Transverse colon (tissue), 4 donors: Measurements from ENCODE around the gene TMEM9. TPM values are rescaled to one million over a fixed set of nuclear protein-coding genes. Genes with fewer than 3 reads are reported as not detected.

Source experiments
- DNase-seq: peaks from one replicate; pipeline ENCODE4 v3.0.0-alpha.2; 2019
- H3K27ac ChIP-seq, 4 donors: fragments of 200-600 bp; sonication (generic); 2 replicates each; pipeline ENCODE4 v1.5.1; 2016 to 2018; ENCODE audit warnings: inconsistent platforms in 4 of 4
- H3K27me3 ChIP-seq: fragments of 200-600 bp; sonication (generic); 2 replicates; pipeline ENCODE4 v1.5.1; 2017; ENCODE audit warnings: inconsistent platforms
- H3K36me3 ChIP-seq, 4 donors: fragments of 200-600 bp; sonication (generic); 2 replicates each; pipeline ENCODE4 v1.5.1; 2017 to 2019; ENCODE audit warnings: inconsistent platforms in 4 of 4
- H3K4me1 ChIP-seq, 4 donors: fragments of 200-600 bp; sonication (generic); 2 replicates each; pipeline ENCODE4 v1.5.1; 2017 to 2020; ENCODE audit warnings: inconsistent platforms in 4 of 4
- H3K4me3 ChIP-seq, 4 donors: fragments of 200-600 bp; sonication (generic); 1 replicate in 1 of 4; 2 replicates in 3 of 4; pipeline versions ENCODE4 v1.5.1 to v1.6.1; 2017 to 2019; ENCODE audit warnings: inconsistent platforms in 4 of 4
- H3K9me3 ChIP-seq, 2 donors: fragments of 200-600 bp; sonication (generic); 2 replicates each; pipeline ENCODE4 v1.5.1; 2017 to 2019; ENCODE audit warnings: inconsistent platforms in 2 of 2
- CTCF ChIP-seq, 5 experiments: fragments of 200-600 bp in 3 of 5; fragments of 450-650 bp in 2 of 5; sonication (generic) in 3 of 5; IDR thresholded peaks; 1 replicate in 2 of 5; 2 replicates in 3 of 5; pipeline ENCODE4 v1.5.1; 2016 to 2017; ENCODE audit warnings: antibody characterized with exemption in 5 of 5, inconsistent platforms in 3 of 5, mild to moderate bottlenecking in 2 of 5, moderate library complexity in 1 of 5
- EP300 ChIP-seq: sonication (generic); formaldehyde crosslinking; IDR thresholded peaks from one replicate; pipeline ENCODE4 v1.6.1; 2017; ENCODE audit warnings: antibody characterized with exemption, low read depth
- POLR2A ChIP-seq: fragments of 450-650 bp; IDR thresholded peaks from one replicate; pipeline ENCODE4 v1.6.1; 2016; ENCODE audit warnings: antibody characterized with exemption, mild to moderate bottlenecking, moderate library complexity
- POLR2AphosphoS5 ChIP-seq, 3 donors: sonication (generic); formaldehyde crosslinking; IDR thresholded peaks; one replicate each; pipeline ENCODE4 v1.6.1; 2016; ENCODE audit warnings: antibody characterized with exemption in 3 of 3
- WGBS, 2 donors: methylation state at CpG; one replicate each; pipeline ENCODE4 v1.1.5; 2018; ENCODE audit warnings: low coverage in 1 of 2; 5-methylcytosine and 5-hydroxymethylcytosine counted together
- in situ Hi-C, 4 donors: fragments of 200-750 bp; cut with MboI; loops; one replicate each; pipeline versions ENCODE4 v1.15.0 to v1.15.1; 2017; ENCODE audit warnings: low sequenced_read_pairs in 3 of 4, low pct_ligation_motif_present in 1 of 4, low pct_unique_long_range_greater_than_20kb in 1 of 4
- intact Hi-C: fragments of 100-400 bp; cut with DNase I; formaldehyde crosslinking; loops from one replicate; pipeline ENCODE4 v1.15.1; 2023; ENCODE audit warnings: low total_unique reads
- total RNA-seq, 4 donors: library from RNA; depleted of rRNA; stranded (reverse); fragments of >200 nt; gene quantifications; one replicate each; pipeline ENCODE4 v1.1.0, GENCODE V29; 2016

Gene TMEM9
- total RNA-seq, 4 donors from 2014 or later = 6.7 to 35.4 (median 29.4) TPM

- WGBS, 2 donors = 96 to 98% methylated on average over 3 to 13 of the region's 13 CpGs
- Histone ChIP-seq H3K9me3 (no peaks in the 10 kb centered on the region), H3K4me3 (no peak overlapping the region), H3K36me3 (no peaks in the 10 kb centered on the region), H3K27ac (no peak overlapping the region), H3K27me3 (no peaks in the 10 kb centered on the region), H3K4me1 (peaks cover 0 to 2% (median 0%) of the 10 kb centered on the region in 4 donors)
- intact Hi-C loops (no loop called here), in situ Hi-C loops (no loop called here)
- no peak for TF ChIP-seq CTCF (IDR thresholded peaks at IDR 0.05)
- no peak for TF ChIP-seq POLR2A
- TF ChIP-seq POLR2AphosphoS5 (IDR thresholded peaks at IDR 0.05) = no peak
- TF ChIP-seq EP300 = no peak
- DNase-seq = no peak
Measured at GRCh38 chr1:201128962-201129361, 25.3 kb downstream of the TMEM9 start.

DNA sequence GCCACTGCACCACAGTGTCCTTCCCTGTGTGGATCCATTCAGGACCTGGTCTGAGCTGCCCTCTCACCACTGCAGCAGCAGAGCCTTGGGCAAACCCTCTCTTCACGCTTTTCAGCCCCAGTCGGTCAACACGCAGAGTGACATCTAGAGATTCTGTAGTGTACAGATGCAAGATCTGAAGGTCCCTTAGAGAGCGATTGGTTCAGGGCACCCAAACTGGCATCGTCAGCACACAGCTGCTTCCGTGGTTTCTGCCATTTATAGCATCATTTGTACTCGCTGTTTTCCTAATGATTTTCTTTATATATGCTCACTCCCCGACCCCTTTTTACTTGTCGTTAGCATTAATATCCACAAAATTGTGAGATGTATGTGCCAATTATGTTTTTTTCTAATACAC, 25.8 kb downstream of the TMEM9 start:
- H3K36me3 ChIP-seq = no peaks in the 10 kb centered on the region
- no peak for DNase-seq
- peaks cover 0 to 2% (median 0%) of the 10 kb centered on the region in 4 donors for H3K4me1 ChIP-seq
- H3K9me3 ChIP-seq = no peaks in the 10 kb centered on the region
- H3K27me3 ChIP-seq = no peaks in the 10 kb centered on the region
- H3K4me3 ChIP-seq = no peak overlapping the region
- no peak overlapping the region for H3K27ac ChIP-seq
- TF ChIP-seq POLR2AphosphoS5 (IDR thresholded peaks at IDR 0.05) = no peak
- no peak for TF ChIP-seq POLR2A
- TF ChIP-seq CTCF (IDR thresholded peaks at IDR 0.05) = no peak
- TF ChIP-seq EP300 = no peak
- intact Hi-C loops (no loop called here), in situ Hi-C loops (no loop called here)
- 82 to 88% methylated on average over 9 of the region's 9 CpGs for WGBS, 2 donors

DNA sequence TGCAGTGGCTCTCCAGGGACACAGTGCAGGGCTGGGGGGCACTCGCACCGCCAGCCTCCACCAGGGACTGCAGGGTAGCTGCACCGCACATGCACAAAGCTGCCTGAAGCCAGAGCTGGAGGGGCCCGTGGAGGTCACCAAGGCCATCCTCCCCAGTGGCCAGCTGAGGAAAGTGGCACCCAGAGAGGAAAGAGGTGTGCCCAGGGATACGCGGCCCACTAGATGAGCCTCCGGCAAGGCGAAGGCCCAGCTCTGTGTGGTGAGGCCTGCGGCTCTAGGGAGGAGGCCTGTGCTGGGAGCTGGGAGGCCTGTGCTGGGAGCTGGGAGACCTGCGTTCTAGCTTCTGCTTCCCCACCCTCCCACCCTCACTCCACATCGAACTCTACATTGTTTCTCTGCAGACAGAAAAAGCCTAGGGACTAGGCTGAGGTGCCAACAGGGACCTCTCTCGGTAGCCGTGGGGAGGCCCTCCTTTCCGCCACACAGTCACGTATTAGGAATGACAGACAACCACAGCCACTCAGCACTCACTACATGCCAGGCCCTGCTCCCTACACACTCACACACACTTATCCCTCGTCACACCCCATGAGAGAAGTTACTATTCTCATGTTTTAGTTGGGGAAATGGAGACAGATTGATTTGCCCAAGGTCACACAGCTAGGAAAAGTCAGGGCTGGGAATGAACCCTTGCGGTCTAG, 26.4 kb downstream of the TMEM9 start:
- H3K9me3 ChIP-seq = no peaks in the 10 kb centered on the region
- peaks cover under 1% of the 10 kb centered on the region for H3K27me3 ChIP-seq
- no peaks in the 10 kb centered on the region for H3K36me3 ChIP-seq
- H3K4me3 ChIP-seq = no peak overlapping the region
- H3K27ac ChIP-seq = no peak overlapping the region
- TF ChIP-seq POLR2AphosphoS5 (IDR thresholded peaks at IDR 0.05) (no peak), POLR2A (no peak), CTCF (IDR thresholded peaks at IDR 0.05) (no peak), EP300 (no peak)
- in situ Hi-C loops = no loop called here
- intact Hi-C loops = no loop called here
- peaks cover 0 to 2% (median 0%) of the 10 kb centered on the region in 4 donors for H3K4me1 ChIP-seq
- WGBS, 2 donors = 89% methylated on average over 15 of the region's 17 CpGs; no CpG with 5 or more reads in 1 of the 2 donors
- DNase-seq = no peak

DNA sequence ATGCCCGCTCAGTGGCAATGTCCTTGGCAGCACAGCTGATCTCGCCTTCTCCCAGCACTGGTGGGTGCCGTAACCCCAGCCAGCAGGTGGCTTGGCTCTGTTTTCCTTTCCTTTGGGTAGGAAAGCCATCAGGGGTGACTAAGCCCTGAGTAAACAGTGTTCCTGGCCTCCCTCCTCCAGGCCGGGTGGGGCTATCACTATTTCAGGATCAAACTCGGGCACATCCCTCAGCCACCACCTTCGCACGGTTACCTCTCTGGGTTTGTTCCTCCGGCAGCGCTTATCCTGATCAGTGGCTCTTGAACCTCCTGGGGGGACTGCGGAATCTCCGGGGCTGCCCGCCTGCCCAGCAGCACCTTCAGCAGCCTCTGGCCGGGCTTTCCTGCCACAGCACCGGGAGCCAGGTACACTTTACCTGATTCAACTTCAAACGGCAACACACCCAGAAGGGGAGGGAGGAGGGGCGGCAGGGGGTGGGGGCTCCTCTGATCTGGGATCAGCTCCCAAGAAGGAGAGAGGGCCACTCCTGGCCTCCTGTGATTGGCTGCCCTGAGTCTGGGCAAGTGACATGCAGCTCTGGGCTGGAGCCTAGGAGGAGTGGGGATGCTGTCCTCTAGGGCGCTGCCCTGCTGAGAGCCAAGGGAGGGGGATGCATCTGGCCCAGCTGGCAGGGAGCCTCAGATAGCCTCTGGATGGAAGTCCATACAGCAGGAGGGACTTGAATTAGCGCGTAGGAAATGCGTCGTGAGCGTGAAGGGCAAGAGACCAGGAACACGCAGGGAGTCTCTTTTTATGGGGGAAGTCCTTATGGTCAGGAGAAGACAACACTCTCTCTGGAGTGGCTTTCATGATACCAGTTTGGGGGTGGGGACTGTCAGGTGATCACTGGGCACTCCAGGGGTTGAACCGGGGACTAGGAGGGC, 27.2 kb downstream of the TMEM9 start, which contains the start of gene ASCL5:
TSS of gene ASCL5 (minus strand) at position 353 of the 923 bp plus-strand sequence. CDS start 11,812 bp downstream, outside the sequence.
- H3K4me1 ChIP-seq = peaks cover 0 to 2% (median 0%) of the 10 kb centered on the region in 4 donors
- H3K36me3 ChIP-seq = no peaks in the 10 kb centered on the region
- in situ Hi-C loops (no loop called here), intact Hi-C loops (no loop called here)
- peaks cover 8% of the 10 kb centered on the region for H3K27me3 ChIP-seq
- H3K9me3 ChIP-seq = no peaks in the 10 kb centered on the region
- no peak for TF ChIP-seq POLR2AphosphoS5 (IDR thresholded peaks at IDR 0.05)
- TF ChIP-seq CTCF (IDR thresholded peaks at IDR 0.05) = peak in 1 of 5 experiments; percentile 17
- no peak for TF ChIP-seq EP300
- WGBS, 2 donors = 46% methylated on average over 23 of the region's 24 CpGs; no CpG with 5 or more reads in 1 of the 2 donors
- DNase-seq = peak; percentile 56
- H3K27ac ChIP-seq = no peak within 1 kb of the TSS
- H3K4me3 ChIP-seq = no peak within 1 kb of the TSS
